ENCODE results near the gene RSBN1L. TPM values are rescaled to one million over a fixed set of nuclear protein-coding genes. Genes with fewer than 3 reads are reported as not detected.
A peak's percentile ranks its signal among the peaks of the same experiment; 100 is the strongest.

Gene RSBN1L
- total RNA-seq, 2 experiments from 2014 or later = 18.5 to 21.1 TPM

- Mint-ChIP-seq H3K4me3 (no peak overlapping the region), H3K27ac (no peak overlapping the region), H3K36me3 (peaks cover 12% of the 10 kb centered on the region), H3K9me3 (no peaks in the 10 kb centered on the region), H3K27me3 (no peaks in the 10 kb centered on the region), H3K4me1 (ENCODE audit: low read depth) (peaks cover 42% of the 10 kb centered on the region)
- intact Hi-C loops (cut with micrococcal nuclease) = no loop called here
- ChIA-PET CTCF (interaction anchor here (2.5 kb wide), 1 partner anchor 100 kb away, joined by 20 read pairs; no protein-coding TSS in a partner anchor), POLR2A (no interaction called here)
- no peak for DNase-seq
Observed at GRCh38 chr7:77752016-77752415, 55.8 kb downstream of the RSBN1L start.

- ChIA-PET POLR2A (no interaction called here), CTCF (interaction anchor here (0.9 to 2.5 kb wide), 4 partner anchors 94 to 182 kb away, joined by 3 to 20 read pairs (median 5); no protein-coding TSS in a partner anchor)
- H3K27me3 Mint-ChIP-seq = no peaks in the 10 kb centered on the region
- no peak for DNase-seq
- H3K9me3 Mint-ChIP-seq = no peaks in the 10 kb centered on the region
- no peak overlapping the region for H3K4me3 Mint-ChIP-seq
- intact Hi-C loops (cut with micrococcal nuclease) = no loop called here
- no peak overlapping the region for H3K27ac Mint-ChIP-seq
- H3K4me1 Mint-ChIP-seq (ENCODE audit: low read depth) = peaks cover 48% of the 10 kb centered on the region
- peaks cover 12% of the 10 kb centered on the region for H3K36me3 Mint-ChIP-seq
Observed at GRCh38 chr7:77753173-77753572, 56.9 kb downstream of the RSBN1L start.

- Mint-ChIP-seq H3K4me3 (no peak overlapping the region), H3K4me1 (ENCODE audit: low read depth) (peaks cover 31% of the 10 kb centered on the region), H3K27ac (peak overlapping the region; percentile 68), H3K9me3 (no peaks in the 10 kb centered on the region), H3K36me3 (no peaks in the 10 kb centered on the region), H3K27me3 (no peaks in the 10 kb centered on the region)
- ChIA-PET CTCF (interaction anchor here (0.7 to 3.7 kb wide), 5 partner anchors 59 to 126 kb away, joined by 3 to 39 read pairs (median 4); no protein-coding TSS in a partner anchor), POLR2A (interaction anchor here (1.5 kb wide), 1 partner anchor 62 kb away, joined by 5 read pairs; the partner anchor contains the start of gene RSBN1L)
- peak; percentile 26 for DNase-seq
- intact Hi-C loops (cut with micrococcal nuclease) = loop anchor here (5.0 kb wide), 1 partner anchor 220 kb away; the partner anchor contains the start of gene PTPN12
Observed at GRCh38 chr7:77757589-77757988, 61.3 kb downstream of the RSBN1L start.

- no peak overlapping the region for H3K4me3 Mint-ChIP-seq
- no peaks in the 10 kb centered on the region for H3K36me3 Mint-ChIP-seq
- H3K4me1 Mint-ChIP-seq (ENCODE audit: low read depth) = peaks cover 21% of the 10 kb centered on the region
- no peaks in the 10 kb centered on the region for H3K9me3 Mint-ChIP-seq
- peak; percentile 65 for DNase-seq
- ChIA-PET POLR2A (no interaction called here), CTCF (interaction anchor here (0.6 to 3.7 kb wide), 27 partner anchors 12 to 637 kb away, joined by 3 to 156 read pairs (median 4); partner anchors contain the start of genes CCDC146, GSAP and RSBN1L)
- intact Hi-C loops (cut with micrococcal nuclease) = loop anchor here (1.0 to 5.0 kb wide), 4 partner anchors 63 to 281 kb away; partner anchors contain the start of genes PTPN12 and RSBN1L
- no peaks in the 10 kb centered on the region for H3K27me3 Mint-ChIP-seq
- H3K27ac Mint-ChIP-seq = no peak overlapping the region
Observed at GRCh38 chr7:77759294-77759889, 63.1 kb downstream of the RSBN1L start.

- ChIA-PET POLR2A (no interaction called here), CTCF (interaction anchor here (0.8 to 3.7 kb wide), 5 partner anchors 35 to 390 kb away, joined by 3 to 156 read pairs (median 11); partner anchors contain the start of gene RSBN1L)
- H3K4me3 Mint-ChIP-seq = no peak overlapping the region
- H3K4me1 Mint-ChIP-seq (ENCODE audit: low read depth) = peaks cover 19% of the 10 kb centered on the region
- intact Hi-C loops (cut with micrococcal nuclease) = no loop called here
- H3K9me3 Mint-ChIP-seq = no peaks in the 10 kb centered on the region
- H3K27me3 Mint-ChIP-seq = no peaks in the 10 kb centered on the region
- DNase-seq = no peak
- peaks cover 4% of the 10 kb centered on the region for H3K36me3 Mint-ChIP-seq
- H3K27ac Mint-ChIP-seq = no peak overlapping the region
Observed at GRCh38 chr7:77760809-77761453, 64.7 kb downstream of the RSBN1L start.

GRCh38 chr7:77765481-77765880 lies 69.2 kb downstream of the RSBN1L start:
- no peak for DNase-seq
- POLR2A ChIA-PET = no interaction called here
- H3K4me3 Mint-ChIP-seq = no peak overlapping the region
- CTCF ChIA-PET = interaction anchor here (0.7 to 1.1 kb wide), 2 partner anchors 107 to 114 kb away, joined by 5 to 7 read pairs; no protein-coding TSS in a partner anchor
- H3K36me3 Mint-ChIP-seq = peaks cover 9% of the 10 kb centered on the region
- no peaks in the 10 kb centered on the region for H3K27me3 Mint-ChIP-seq
- peaks cover 7% of the 10 kb centered on the region for H3K4me1 Mint-ChIP-seq (ENCODE audit: low read depth)
- H3K27ac Mint-ChIP-seq = no peak overlapping the region
- intact Hi-C loops (cut with micrococcal nuclease) = no loop called here
- H3K9me3 Mint-ChIP-seq = no peaks in the 10 kb centered on the region

- POLR2A ChIA-PET = no interaction called here
Observed at GRCh38 chr7:77765906-77766800, 69.9 kb downstream of the RSBN1L start.

GRCh38 chr7:77766801-77767605 lies 70.7 kb downstream of the RSBN1L start:
- H3K4me1 Mint-ChIP-seq (ENCODE audit: low read depth) = peaks cover 7% of the 10 kb centered on the region
- H3K4me3 Mint-ChIP-seq = no peak overlapping the region
- CTCF ChIA-PET = no interaction called here
- DNase-seq = no peak
- no peaks in the 10 kb centered on the region for H3K27me3 Mint-ChIP-seq
- intact Hi-C loops (cut with micrococcal nuclease) = no loop called here
- peaks cover 11% of the 10 kb centered on the region for H3K36me3 Mint-ChIP-seq
- no peak overlapping the region for H3K27ac Mint-ChIP-seq
- POLR2A ChIA-PET = no interaction called here
- H3K9me3 Mint-ChIP-seq = no peaks in the 10 kb centered on the region

More at GRCh38 chr7:77765906-77766800, 69.9 kb downstream of the RSBN1L start:
- H3K27ac Mint-ChIP-seq = no peak overlapping the region
- H3K4me3 Mint-ChIP-seq = no peak overlapping the region
- peaks cover 11% of the 10 kb centered on the region for H3K36me3 Mint-ChIP-seq
- intact Hi-C loops (cut with micrococcal nuclease) = no loop called here
- peaks cover 7% of the 10 kb centered on the region for H3K4me1 Mint-ChIP-seq (ENCODE audit: low read depth)
- no peaks in the 10 kb centered on the region for H3K27me3 Mint-ChIP-seq
- DNase-seq = no peak
- CTCF ChIA-PET = interaction anchor here (1.1 kb wide), 1 partner anchor 115 kb away, joined by 7 read pairs; no protein-coding TSS in a partner anchor
- no peaks in the 10 kb centered on the region for H3K9me3 Mint-ChIP-seq

- no peak overlapping the region for H3K4me3 Mint-ChIP-seq
- POLR2A ChIA-PET = no interaction called here
- H3K27ac Mint-ChIP-seq = no peak overlapping the region
- H3K4me1 Mint-ChIP-seq (ENCODE audit: low read depth) = no peaks in the 10 kb centered on the region
- H3K27me3 Mint-ChIP-seq = no peaks in the 10 kb centered on the region
- H3K9me3 Mint-ChIP-seq = no peaks in the 10 kb centered on the region
- H3K36me3 Mint-ChIP-seq = peaks cover 16% of the 10 kb centered on the region
- CTCF ChIA-PET = no interaction called here
- no peak for DNase-seq
- intact Hi-C loops (cut with micrococcal nuclease) = no loop called here
Observed at GRCh38 chr7:77770316-77770715, 74.1 kb downstream of the RSBN1L start.

- Mint-ChIP-seq H3K27ac (no peak overlapping the region), H3K27me3 (no peaks in the 10 kb centered on the region), H3K4me1 (ENCODE audit: low read depth) (no peaks in the 10 kb centered on the region), H3K9me3 (no peaks in the 10 kb centered on the region), H3K36me3 (peaks cover 21% of the 10 kb centered on the region), H3K4me3 (no peak overlapping the region)
- POLR2A ChIA-PET = no interaction called here
- DNase-seq = no peak
- CTCF ChIA-PET = no interaction called here
- intact Hi-C loops (cut with micrococcal nuclease) = no loop called here
Observed at GRCh38 chr7:77771901-77772300, 75.6 kb downstream of the RSBN1L start.

GRCh38 chr7:77778535-77778934 lies 82.3 kb downstream of the RSBN1L start:
- Mint-ChIP-seq H3K27me3 (no peaks in the 10 kb centered on the region), H3K36me3 (peaks cover 29% of the 10 kb centered on the region), H3K4me3 (no peak overlapping the region), H3K27ac (no peak overlapping the region), H3K9me3 (no peaks in the 10 kb centered on the region), H3K4me1 (ENCODE audit: low read depth) (no peaks in the 10 kb centered on the region)
- intact Hi-C loops (cut with micrococcal nuclease) = no loop called here
- ChIA-PET POLR2A (no interaction called here), CTCF (interaction anchor here (0.5 to 1.7 kb wide), 3 partner anchors 19 to 127 kb away, joined by 3 to 6 read pairs (median 5); no protein-coding TSS in a partner anchor)
- no peak for DNase-seq
